GM21423 (cell line): ENCODE results near the gene VWA2.

ENCODE experiments used
- ATAC-seq: cut with Tn5 transposase; IDR thresholded peaks from one replicate; pipeline ENCODE4 v1.9.1; 2021; ENCODE audit warnings: mild to moderate bottlenecking, moderate library complexity; ENCODE audit not compliant: unreplicated experiment

VWA2 gene

DNA sequence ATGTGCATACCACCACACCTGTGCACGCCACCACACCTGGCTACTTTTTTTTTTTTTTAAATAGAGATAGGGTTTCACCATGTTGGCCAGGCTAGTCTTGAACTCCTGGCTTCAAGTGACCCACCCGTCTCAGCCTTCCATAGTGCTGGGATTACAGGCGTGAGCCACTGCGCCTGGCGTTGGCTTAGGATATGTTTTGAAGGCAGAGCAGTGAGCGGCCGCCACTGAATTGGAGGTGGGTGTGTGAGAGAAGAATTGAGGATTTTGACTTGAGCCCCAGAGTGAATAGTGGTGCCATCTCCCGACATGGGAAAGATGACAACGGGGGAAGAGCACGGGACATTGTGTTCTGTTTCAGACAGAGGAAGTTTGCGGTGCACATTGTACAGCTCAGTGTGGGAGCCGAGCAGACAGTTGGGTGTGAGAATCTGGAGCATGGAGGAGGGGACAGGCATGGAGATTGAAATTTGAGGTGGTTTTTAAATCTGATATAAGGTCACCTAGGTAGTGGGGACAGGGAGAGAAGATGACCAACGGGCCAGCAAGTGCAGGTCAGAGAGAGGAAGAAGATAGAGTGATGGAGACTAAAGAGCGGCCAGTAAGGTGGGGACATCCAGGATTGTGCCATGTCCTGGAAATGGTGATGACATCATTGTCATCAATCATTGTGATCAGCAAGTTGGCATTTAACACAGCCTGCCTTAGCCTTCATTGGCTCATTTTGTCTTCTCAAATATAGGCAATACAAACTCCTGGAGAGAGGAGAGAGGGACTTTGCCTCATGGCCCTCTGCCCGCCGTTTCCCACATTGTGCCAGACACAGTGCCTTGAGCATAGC lies 35.8 kb downstream of the VWA2 start:
- ATAC-seq, result no peak

DNA sequence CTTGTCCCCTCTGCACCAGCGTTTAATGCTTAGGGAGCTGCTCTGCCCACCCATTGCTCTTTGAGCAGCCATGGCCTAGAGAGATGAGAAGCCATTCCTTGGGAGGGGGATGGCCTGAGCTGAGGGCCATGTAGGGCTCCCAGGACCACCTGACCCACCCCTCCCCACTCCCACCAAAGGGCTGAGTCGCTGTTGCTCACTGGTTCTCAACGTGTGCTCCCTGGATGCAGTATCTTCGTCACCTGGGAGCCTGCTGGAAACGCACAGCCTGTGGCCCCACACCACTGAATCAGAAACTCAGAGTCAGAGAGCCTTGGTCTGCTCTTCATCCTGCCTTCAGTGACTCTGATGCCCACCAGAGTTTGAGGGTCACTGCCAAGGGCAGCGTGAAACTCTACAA lies 37.0 kb downstream of the VWA2 start:
- ATAC-seq, result no peak

DNA sequence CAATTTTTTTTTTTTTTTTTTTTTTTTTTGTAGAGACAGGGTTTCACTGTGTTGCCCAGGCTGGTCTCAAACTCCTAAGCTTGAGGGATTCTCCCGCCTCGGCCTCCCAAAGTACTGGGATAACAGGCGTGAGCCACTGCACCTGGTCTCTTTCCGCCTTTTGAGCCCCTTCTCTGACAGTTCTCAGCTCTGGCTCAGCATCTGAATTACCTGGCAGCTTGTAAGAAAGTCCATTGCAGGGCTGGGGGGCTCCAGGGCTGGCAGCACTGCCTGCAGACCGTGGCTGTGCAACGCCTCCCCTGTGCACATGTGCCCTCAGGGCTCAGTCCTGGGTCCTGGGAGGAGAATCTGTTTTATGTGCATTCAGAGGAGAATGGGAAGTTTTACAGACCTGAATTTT lies 37.6 kb downstream of the VWA2 start:
- no peak for ATAC-seq

DNA sequence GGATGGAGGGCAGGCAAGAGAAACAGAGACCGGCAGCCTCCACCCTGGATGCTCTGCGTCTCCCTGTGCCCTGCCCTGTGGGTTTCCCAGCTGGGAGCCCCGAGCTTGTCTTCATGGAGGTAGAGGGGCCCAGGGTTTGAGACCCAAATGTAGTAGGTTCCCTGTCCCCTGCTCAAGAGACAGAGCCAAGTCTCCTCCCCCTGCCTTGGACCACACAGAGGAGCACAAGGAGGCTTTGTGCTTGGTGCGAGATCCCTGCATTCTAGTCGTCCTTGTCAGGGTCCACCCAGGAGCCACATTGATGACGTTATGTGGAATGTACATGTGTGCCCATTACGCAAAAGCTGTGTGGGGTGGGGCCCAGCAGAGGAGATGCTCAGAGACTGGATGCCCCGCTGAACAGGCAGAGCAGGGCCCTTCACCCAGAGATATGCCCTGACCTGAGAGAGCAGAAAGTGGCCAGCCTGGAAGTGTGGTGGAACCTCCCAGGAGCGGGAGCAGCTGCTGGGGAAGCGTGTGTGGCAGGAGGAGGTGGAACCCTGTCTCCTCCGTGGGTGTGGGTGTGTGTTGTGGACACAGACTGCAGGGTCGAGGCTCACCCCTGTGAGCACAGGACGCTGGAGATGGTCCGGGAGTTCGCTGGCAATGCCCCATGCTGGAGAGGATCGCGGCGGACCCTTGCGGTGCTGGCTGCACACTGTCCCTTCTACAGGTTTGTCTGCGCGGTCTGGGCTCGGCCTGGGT lies 39.3 kb downstream of the VWA2 start:
- ATAC-seq, result no peak

DNA sequence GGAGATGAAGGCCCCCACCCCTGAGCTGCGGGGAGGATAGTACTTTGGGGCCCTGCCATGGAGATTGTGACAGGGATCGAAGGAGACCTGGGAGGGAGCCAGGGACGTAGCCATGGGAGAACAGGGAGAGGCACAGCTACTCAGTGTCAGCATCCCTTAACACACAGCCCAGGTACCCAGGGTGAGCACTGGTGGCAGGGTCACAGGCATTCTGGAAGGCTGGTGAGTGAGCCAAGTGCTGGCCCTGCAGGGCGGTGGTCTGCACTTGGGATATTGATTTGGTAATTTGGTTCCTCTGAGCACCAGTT lies 39.8 kb downstream of the VWA2 start:
- no peak for ATAC-seq

DNA sequence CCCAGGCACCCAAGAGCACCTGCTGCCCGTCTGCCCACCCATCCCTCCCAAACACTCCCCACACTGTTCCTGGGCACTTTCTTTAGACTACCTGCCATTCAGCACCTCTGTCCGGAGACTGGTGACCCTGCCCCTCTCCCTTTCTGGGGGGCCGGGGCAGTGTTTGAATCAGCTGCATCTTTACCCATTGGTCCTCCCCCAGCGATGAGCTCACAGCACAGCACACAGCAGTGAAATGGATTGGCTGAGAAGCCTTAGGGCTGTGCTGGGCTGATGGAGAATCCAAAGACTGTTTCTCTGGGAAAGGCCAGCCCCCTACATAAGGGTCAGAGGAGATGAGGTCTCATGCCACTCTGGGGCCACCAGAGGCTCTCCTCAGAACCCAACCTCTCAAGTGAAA lies 40.2 kb downstream of the VWA2 start:
- no peak for ATAC-seq

DNA sequence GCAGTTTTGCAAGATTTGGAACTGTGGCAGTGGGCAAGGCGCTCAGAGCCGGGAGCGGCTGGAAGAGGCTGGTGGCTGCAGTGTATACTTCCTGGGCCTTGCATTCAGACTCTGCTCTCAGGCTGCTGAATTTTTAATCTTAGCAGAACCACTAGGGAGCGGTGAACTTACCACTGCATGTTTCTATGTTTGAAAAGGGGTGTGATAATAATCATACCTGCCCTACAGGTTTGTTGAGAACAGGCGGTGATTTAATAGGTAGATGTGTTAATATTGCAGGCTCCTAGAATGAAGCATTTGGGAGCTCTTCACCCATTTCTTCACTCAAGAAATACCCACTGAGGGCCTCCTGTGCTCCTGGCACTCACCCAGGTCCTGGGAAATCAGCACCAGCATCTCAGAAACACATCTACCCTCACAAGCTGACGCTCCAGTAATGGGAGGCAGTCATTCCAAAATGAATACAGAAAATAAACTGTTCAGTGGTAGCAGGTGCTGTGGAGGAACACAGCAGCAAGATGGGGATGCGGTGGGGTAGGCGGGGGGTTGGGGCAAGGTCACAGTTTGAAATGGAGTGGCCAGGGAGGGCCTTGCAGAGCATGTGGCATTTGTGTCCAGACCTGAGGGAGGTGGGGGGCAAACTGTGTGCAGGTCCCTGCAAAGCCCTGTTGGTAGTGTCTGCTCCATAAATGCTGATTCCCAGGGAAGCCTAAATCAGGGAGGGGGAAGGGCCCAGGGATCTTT lies 41.0 kb downstream of the VWA2 start:
- ATAC-seq, result no peak

DNA sequence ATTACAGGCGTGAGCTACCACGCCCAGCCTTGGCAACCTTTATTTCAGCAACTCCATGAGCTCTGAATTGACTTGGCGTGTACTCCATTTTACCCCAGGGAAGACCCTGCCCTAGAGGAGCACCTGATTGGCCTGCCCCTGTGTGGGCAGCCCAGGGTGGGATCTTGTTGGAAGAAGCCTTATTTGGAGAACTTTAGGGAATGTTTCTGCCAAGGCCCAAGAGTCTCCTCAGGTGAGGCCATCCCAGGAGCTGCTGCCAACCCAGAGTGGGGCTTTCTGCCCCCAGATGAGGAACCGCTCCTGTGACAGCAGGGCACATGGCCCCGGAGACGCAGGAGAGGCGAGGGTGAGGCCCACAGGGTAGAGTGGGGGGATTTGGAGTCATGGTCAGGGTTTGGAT lies 42.0 kb downstream of the VWA2 start:
- ATAC-seq, result no peak

DNA sequence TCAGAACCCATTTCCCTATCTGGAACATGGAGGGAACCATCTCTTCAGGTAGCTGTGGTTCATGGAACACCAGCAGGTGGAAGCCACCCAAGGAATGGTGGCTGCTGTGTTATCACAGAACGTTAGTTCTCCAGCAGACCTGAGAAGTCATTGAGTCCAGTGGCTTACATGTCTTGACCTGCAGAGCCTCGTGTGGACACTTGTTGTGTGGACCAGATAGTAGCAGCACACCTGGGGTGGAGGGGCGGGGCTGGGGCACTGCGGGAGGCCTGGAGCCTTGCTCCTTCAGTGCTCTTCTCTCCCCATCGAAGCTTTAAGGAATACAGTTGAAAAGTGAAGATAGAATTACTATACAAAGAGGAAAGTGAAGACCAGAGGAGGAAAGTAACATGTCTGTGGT lies 42.4 kb downstream of the VWA2 start:
- ATAC-seq, result no peak

DNA sequence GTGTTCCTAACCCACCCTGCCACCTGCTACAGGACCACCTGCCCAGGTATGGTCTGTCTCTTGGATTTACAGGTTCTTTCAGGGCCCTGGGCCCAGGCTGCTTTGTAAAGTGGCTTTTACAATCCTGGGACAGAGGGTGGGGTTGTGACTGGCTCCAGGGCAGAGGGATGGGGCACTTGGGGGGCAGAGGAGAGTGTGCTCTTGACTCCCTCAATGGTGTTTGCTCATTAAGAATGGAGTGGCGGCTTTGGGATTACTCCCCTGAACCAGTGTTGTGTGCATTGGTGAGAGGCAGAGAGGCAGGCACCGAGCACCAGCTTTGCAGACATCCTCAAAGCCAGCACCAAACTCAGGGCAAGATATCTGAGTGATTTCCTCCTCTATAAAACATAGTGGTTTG lies 43.5 kb downstream of the VWA2 start:
- ATAC-seq, result no peak

DNA sequence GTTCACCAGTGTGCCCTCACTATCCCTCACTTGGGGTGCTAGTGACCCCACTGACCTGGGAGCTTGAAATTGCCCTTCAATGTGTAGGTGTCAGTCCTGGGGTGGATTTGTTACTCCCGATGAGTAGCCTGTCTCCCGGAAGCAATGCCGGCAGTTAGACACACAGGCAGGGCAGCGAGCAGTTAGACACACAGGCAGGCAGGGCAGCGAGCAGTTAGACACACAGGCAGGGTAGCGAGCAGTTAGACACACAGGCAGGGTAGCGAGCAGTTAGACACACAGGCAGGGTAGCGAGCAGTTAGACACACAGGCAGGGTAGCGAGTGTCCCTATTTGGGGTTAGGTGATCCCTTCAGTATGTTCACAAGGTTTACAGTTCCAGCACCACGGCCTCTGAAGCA lies 44.0 kb downstream of the VWA2 start:
- no peak for ATAC-seq

DNA sequence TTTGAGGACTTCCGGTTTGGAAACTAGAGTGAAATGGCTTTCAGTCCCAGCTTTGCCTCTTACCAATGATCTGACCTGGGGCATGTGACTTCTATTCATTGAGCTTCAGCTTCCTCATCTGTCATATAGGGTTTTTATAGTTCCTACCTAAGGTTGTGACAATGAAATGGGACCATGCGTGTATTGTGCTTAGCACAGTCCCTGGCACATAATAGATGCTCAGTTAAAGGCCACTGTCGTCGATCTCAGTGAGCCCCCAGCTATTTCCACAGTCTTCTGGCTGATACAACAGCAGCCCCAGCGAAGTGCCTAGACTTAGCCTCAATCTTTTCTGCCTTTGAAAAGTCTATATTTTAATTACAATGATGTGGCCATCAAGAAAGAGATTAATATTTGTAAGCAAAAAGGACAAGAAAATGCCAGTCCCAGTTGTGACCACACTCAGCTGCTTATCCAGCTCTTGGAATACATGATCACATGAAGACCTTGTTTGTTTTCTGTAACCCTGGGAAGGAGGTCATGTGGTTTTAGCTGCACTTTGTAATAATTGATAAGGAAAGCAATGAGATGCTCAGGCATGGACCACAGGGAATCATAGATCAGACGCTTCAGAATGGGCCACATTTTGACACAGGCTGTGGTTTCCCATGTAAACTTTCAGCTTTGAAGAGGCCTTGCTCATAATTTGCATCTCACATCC lies 44.6 kb downstream of the VWA2 start:
- no peak for ATAC-seq

DNA sequence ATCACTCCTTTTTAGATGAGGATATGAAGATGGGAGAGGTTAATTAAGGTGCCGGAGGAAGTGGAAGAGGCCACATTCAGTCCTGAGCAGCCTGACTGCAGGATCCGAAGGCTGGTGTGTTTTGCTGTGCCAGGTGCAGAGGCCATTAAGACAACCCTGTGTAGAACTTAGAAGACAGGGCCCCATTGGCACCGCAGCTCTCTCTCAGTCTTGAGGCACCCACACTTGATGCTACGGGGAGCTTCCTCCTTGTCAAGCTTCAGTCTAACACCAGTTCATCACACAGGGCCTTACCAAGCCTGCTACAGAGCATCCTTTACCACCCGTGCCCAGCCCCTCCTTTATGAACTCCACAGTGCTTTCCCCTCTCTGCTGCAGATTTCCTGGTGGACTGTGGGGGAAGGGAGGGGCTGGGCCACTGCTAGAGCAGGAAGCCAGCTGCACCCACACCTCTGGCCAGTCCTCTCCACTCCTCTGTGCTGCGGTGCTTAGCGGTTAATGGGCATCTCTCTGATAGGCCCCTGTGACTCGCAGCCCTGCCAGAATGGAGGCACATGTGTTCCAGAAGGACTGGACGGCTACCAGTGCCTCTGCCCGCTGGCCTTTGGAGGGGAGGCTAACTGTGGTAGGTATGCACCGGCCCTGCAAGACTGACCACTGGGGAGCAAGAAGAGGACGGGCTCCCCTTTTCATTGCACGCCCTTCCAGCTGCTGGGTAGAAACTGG lies 45.5 kb downstream of the VWA2 start:
- ATAC-seq, result no peak

DNA sequence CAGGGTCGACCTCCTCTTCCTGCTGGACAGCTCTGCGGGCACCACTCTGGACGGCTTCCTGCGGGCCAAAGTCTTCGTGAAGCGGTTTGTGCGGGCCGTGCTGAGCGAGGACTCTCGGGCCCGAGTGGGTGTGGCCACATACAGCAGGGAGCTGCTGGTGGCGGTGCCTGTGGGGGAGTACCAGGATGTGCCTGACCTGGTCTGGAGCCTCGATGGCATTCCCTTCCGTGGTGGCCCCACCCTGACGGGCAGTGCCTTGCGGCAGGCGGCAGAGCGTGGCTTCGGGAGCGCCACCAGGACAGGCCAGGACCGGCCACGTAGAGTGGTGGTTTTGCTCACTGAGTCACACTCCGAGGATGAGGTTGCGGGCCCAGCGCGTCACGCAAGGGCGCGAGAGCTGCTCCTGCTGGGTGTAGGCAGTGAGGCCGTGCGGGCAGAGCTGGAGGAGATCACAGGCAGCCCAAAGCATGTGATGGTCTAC lies 46.9 kb downstream of the VWA2 start:
- no peak for ATAC-seq

DNA sequence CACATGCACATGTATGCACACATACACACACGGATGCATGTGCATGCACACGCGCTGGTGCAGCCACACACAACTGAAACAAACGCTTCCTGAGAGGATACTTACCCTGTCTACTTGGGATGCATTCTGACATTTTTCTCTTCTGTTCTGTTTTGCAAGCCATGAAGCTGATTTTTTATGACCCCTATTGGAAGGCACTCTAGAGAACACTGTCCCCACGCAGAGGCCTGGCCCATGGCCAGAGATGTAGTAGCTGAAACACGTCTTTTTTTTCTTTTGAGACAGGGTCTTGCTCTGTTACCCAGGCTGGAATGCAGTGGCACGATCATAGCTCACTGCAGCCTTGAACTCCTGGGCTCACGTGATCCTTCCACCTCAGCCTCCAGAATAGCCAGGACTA lies 47.9 kb downstream of the VWA2 start:
- no peak for ATAC-seq

DNA sequence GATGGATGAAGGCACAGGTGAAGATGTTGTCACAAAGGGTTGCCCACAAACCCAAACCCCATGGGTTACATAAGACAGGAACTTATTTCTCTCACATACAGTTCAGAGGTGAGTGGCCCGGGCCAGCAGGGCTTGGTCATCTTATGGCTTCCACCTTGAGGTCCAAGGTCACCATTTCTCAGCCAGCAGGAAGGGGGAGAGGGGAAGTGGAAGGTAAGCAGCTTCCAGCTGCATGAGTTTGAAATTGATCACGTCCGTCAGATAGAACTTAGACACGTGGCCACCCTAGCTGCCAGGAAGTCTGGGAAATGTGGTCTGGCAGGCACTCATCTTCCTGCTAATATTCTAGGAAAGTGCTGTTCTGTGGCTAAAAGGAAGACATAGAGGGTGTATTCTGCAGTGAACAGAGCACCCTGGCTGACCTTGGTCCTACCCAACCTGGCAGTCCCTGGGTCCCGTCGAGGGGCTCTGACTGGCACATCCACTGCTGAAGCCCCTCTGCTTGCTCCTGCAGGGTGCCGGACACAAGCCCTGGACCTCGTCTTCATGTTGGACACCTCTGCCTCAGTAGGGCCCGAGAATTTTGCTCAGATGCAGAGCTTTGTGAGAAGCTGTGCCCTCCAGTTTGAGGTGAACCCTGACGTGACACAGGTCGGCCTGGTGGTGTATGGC lies 49.5 kb downstream of the VWA2 start:
- no peak for ATAC-seq

DNA sequence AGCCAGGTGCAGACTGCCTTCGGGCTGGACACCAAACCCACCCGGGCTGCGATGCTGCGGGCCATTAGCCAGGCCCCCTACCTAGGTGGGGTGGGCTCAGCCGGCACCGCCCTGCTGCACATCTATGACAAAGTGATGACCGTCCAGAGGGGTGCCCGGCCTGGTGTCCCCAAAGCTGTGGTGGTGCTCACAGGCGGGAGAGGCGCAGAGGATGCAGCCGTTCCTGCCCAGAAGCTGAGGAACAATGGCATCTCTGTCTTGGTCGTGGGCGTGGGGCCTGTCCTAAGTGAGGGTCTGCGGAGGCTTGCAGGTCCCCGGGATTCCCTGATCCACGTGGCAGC lies 50.0 kb downstream of the VWA2 start:
- no peak for ATAC-seq

DNA sequence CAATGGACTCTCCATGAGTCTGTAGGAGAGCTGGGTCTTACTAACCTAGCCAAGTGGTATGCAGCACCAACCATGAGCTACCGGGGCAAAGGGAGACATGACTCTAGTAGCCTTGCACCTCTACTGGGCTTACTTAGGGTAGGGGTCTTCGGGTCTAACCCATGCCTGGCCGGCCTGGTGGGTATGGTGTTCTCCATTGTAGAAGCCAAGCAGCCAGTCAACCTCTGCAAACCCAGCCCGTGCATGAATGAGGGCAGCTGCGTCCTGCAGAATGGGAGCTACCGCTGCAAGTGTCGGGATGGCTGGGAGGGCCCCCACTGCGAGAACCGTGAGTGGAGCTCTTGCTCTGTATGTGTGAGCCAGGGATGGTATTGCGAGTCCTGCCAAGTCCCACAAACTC lies 51.0 kb downstream of the VWA2 start:
- ATAC-seq, result no peak

DNA sequence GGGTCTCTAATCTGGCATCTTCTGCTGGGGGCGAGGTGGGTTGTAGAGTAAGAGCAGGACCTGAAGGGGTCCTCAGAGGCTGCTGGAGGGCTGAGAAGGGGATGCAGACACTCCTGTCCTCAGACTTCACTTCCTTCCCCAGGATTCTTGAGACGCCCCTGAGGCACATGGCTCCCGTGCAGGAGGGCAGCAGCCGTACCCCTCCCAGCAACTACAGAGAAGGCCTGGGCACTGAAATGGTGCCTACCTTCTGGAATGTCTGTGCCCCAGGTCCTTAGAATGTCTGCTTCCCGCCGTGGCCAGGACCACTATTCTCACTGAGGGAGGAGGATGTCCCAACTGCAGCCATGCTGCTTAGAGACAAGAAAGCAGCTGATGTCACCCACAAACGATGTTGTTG lies 52.0 kb downstream of the VWA2 start:
- no peak for ATAC-seq

DNA sequence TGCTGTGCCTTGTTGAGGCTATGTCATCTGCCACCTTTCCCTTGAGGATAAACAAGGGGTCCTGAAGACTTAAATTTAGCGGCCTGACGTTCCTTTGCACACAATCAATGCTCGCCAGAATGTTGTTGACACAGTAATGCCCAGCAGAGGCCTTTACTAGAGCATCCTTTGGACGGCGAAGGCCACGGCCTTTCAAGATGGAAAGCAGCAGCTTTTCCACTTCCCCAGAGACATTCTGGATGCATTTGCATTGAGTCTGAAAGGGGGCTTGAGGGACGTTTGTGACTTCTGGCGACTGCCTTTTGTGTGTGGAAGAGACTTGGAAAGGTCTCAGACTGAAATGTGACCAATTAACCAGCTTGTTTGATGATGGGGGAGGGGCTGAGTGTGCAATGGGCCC lies 52.5 kb downstream of the VWA2 start:
- ATAC-seq, result no peak
